ENCODE results near the gene ACTG1. TPM values are rescaled to one million over a fixed set of nuclear protein-coding genes. Genes with fewer than 3 reads are reported as not detected.

Gene ACTG1
- total RNA-seq, 1 experiment from 2014 or later, result 4,160 TPM

GRCh38 chr17:81513753-81514488 is 1.3 kb upstream of the ACTG1 start:
- peak; percentile 83 for DNase-seq
- no peaks in the 10 kb centered on the region; the same call in 1 of the 2 replicates for H3K27me3 ChIP-seq (ENCODE audit: insufficient read depth, low read length)
- H3K27ac ChIP-seq (ENCODE audit: insufficient read length, low read depth, low read length), result no peak overlapping the region
- no peak overlapping the region for H3K56ac ChIP-seq (ENCODE audit: insufficient read length, low read depth, low read length)
- peak overlapping the region; percentile 53 to 84 (median 78); a peak in 4 of 7 replicates for H3K27ac Mint-ChIP-seq
- peaks cover 7 to 19% of the 10 kb centered on the region in 2 experiments; a peak in 4 of 5 replicates for H3K9me3 Mint-ChIP-seq
- H2AK5ac ChIP-seq (ENCODE audit: insufficient read length, low read length), result no peak overlapping the region
- peak overlapping the region; percentile 95 for H3K14ac ChIP-seq (ENCODE audit: insufficient read depth, low read length)
- H3K4me3 Mint-ChIP-seq, result peak overlapping the region; percentile 68 to 80
- H3K23ac ChIP-seq (ENCODE audit: insufficient read length, low read depth, low read length), result no peak overlapping the region
- H3K79me1 ChIP-seq (ENCODE audit: insufficient read depth, low read depth, low read length, poor library complexity, severe bottlenecking), result peaks cover 2% of the 10 kb centered on the region
- H4K20me1 ChIP-seq (ENCODE audit: control insufficient read depth, insufficient read depth, insufficient read length), result no peaks in the 10 kb centered on the region
- peak overlapping the region; percentile 32; the same call in 1 of the 2 replicates for H2BK15ac ChIP-seq (ENCODE audit: low read depth, low read length)
- H3K36me3 Mint-ChIP-seq (ENCODE audit: insufficient read depth in 1 of 3, low read depth in 3 of 3), result peaks cover 33 to 38% (median 34%) of the 10 kb centered on the region in 3 experiments
- peaks cover 41% of the 10 kb centered on the region for H3K23me2 ChIP-seq (ENCODE audit: insufficient read length, low read depth, low read length, poor library complexity, severe bottlenecking)
- no peak overlapping the region for H4K5ac ChIP-seq (ENCODE audit: insufficient read length, low read depth, low read length)
- H3K4me2 ChIP-seq (ENCODE audit: insufficient read depth, insufficient read length, low read length), result peak overlapping the region; percentile 52
- peaks cover 25% of the 10 kb centered on the region; the same call in 1 of the 2 replicates for H3K79me2 ChIP-seq (ENCODE audit: insufficient read depth, low read length)
- peak overlapping the region; percentile 97 for H3K18ac ChIP-seq (ENCODE audit: insufficient read length, low read depth, low read length)
- peak overlapping the region; percentile 71 for H2BK120ac ChIP-seq (ENCODE audit: low read depth, low read length, poor library complexity, severe bottlenecking)
- WGBS (ENCODE audit: extremely low coverage, insufficient read length, low lambda C conversion rate), result no CpG with 5 or more reads among the region's 64 CpGs
- H3K9ac ChIP-seq (ENCODE audit: extremely low read depth, insufficient read length, low read length), result peak overlapping the region; percentile 76
- H2AFZ ChIP-seq (ENCODE audit: low read length), result no peak overlapping the region
- H4K91ac ChIP-seq (ENCODE audit: insufficient read length, low read depth, low read length), result peak overlapping the region; percentile 94
- no peak for TF ChIP-seq CTCF (conservative IDR thresholded peaks at IDR 0.05)
- peaks cover 4% of the 10 kb centered on the region; the same call in 1 of the 2 replicates for H3K4me1 ChIP-seq (ENCODE audit: insufficient read depth, low read length)
- H3K27me3 Mint-ChIP-seq (ENCODE audit: low read depth), result peaks cover 16% of the 10 kb centered on the region
- H3T11ph ChIP-seq (ENCODE audit: low read length), result peak overlapping the region; percentile 60
- H3K4ac ChIP-seq (ENCODE audit: low read depth, low read length), result peak overlapping the region; percentile 91
- H2BK20ac ChIP-seq (ENCODE audit: low read depth, low read length, poor library complexity, severe bottlenecking), result no peak overlapping the region
- H3K9me3 ChIP-seq (ENCODE audit: control insufficient read depth, low read depth, low read length), result no peaks in the 10 kb centered on the region
- peaks cover 33 to 43% of the 10 kb centered on the region in 2 experiments for H3K4me1 Mint-ChIP-seq
- H2BK5ac ChIP-seq (ENCODE audit: insufficient read length, low read length), result no peak overlapping the region
- H2BK12ac ChIP-seq (ENCODE audit: insufficient read length, low read depth, low read length), result peak overlapping the region; percentile 54
- no peak overlapping the region for H4K8ac ChIP-seq (replicated peaks; ENCODE audit: insufficient read length, low read depth, low read length)

All from H9 (cell line).